ENCODE data around the gene DIAPH2. TPM values are rescaled to one million over a fixed set of nuclear protein-coding genes. Genes with fewer than 3 reads are reported as not detected.
"Not testable (repeated sequence)": the region's sequence is repeated elsewhere in the genome, so short reads cannot be mapped to it uniquely, and the experiment has no call there.

Gene DIAPH2
- total RNA-seq, 2 experiments from 2014 or later: 10.0 to 10.6 TPM

DNA sequence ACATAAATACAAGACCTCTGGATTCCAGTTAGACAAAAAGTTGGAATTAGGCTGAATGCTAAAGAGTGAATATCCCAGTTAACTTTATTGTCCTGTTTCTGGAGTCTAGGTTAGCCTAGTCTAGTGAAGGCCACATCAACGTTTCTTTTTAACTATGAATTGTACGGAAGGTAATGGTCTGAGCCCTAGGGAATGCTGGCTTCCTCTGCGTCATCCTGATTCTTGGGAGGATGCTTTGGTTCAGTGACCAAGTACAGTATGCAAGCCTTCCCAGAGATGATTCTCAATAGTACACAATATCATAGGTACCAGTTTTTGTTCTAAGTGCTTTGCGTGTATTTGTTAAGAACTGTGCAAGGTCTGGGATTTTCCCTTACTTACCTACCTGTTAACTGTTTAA is 11.8 kb downstream of the DIAPH2 start:
- H3K9me3 Mint-ChIP-seq: no peaks in the 10 kb centered on the region
- CTCF ChIA-PET: no interaction called here

DNA sequence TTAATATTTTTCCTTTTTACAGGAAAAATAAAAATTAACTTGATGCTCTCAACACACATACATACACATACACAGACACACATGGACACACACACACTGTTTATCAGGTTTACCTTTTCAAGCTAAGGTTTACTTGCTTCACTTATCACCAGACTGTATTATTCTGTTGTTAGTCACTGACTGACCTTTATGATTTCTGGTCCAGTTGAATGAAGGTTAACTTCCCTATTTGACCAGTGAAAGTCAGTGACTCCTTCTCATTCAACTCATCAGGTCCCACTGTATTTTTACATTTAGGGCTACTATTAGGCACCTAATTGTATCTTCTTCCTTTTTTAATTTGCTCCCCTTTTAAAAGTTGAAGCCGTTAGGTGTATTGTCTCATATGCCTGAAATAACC is 16.0 kb downstream of the DIAPH2 start:
- no peak for DNase-seq
- H3K4me1 Mint-ChIP-seq (ENCODE audit: low read depth): no peaks in the 10 kb centered on the region
- H3K4me3 Mint-ChIP-seq: no peak overlapping the region
- intact Hi-C loops (cut with micrococcal nuclease): no loop called here
- H3K9me3 Mint-ChIP-seq: no peaks in the 10 kb centered on the region
- ChIA-PET POLR2A (no interaction called here), CTCF (no interaction called here)
- H3K27ac Mint-ChIP-seq: no peak overlapping the region
- H3K36me3 Mint-ChIP-seq: no peaks in the 10 kb centered on the region
- H3K27me3 Mint-ChIP-seq: no peaks in the 10 kb centered on the region

More for the DNA sequence above, 11.8 kb downstream of the DIAPH2 start:
- POLR2A ChIA-PET: no interaction called here
- intact Hi-C loops (cut with micrococcal nuclease): no loop called here
- Mint-ChIP-seq H3K27me3 (no peaks in the 10 kb centered on the region), H3K4me3 (no peak overlapping the region), H3K36me3 (no peaks in the 10 kb centered on the region), H3K27ac (no peak overlapping the region), H3K4me1 (ENCODE audit: low read depth) (peaks cover 3% of the 10 kb centered on the region)
- DNase-seq: no peak

DNA sequence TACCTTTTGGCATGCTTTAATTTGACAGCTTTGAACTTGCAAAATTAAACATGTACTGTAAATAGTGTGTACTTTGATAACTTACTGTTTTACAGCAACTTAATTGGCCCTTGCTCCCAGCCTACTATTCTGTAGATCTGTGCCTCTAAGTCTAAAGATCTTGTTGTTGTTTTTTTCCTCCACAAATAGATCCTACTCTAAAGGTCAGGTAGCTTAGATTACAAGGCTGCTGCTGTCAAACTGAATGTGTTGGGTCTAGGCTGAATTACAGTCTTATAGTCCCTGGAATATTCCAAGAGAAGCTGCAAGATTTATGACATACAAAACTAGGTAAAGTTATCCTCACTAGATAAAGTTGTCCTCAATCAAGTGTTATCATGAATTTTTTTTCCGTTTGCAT is 18.7 kb downstream of the DIAPH2 start:
- intact Hi-C loops (cut with micrococcal nuclease): no loop called here
- Mint-ChIP-seq H3K9me3 (no peaks in the 10 kb centered on the region), H3K4me3 (no peak overlapping the region), H3K4me1 (ENCODE audit: low read depth) (no peaks in the 10 kb centered on the region), H3K27me3 (no peaks in the 10 kb centered on the region), H3K27ac (no peak overlapping the region), H3K36me3 (no peaks in the 10 kb centered on the region)
- ChIA-PET POLR2A (no interaction called here), CTCF (no interaction called here)
- DNase-seq: no peak

DNA sequence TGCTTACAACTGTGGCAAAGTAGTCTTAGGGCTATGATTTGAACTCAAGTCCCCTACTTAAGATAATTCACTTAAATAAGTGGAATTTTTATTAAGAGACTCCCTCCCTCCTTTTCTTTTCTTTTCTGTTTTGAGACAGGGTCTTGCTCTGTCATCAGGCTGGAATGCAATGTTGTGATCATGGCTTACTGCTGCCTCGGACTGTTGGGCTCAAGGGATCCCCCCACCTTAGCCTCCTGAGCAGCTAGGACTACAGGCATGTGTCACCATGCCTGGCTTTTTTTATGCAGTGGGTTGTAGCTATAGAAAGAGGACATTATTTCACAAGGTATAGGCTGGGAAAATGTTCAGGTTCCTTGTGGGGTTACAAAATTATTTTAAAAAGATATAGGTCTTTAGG is 19.2 kb downstream of the DIAPH2 start:
- Mint-ChIP-seq H3K4me3 (no peak overlapping the region), H3K4me1 (ENCODE audit: low read depth) (no peaks in the 10 kb centered on the region), H3K27ac (no peak overlapping the region), H3K27me3 (no peaks in the 10 kb centered on the region), H3K36me3 (no peaks in the 10 kb centered on the region), H3K9me3 (no peaks in the 10 kb centered on the region)
- no peak for DNase-seq
- intact Hi-C loops (cut with micrococcal nuclease): no loop called here
- POLR2A ChIA-PET: no interaction called here
- CTCF ChIA-PET: no interaction called here

DNA sequence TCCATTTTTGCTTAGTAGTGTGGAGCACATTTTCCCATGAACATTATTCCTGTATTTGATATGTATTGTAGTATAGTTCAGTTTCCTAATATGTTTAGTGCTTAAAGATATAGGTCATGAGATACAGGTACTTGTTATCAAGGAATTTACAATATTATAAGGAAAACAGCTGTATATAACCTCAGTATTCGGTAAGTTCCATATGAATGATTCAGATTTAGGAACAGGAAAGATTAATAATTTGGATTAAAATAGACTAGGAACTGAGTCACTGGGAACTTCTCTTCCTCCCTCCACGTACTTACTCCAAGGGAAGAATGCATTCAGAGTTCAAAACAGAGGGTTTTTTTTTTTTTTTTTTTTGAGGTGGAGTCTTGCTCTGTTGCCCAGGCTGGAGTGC is 20.0 kb downstream of the DIAPH2 start:
- POLR2A ChIA-PET: no interaction called here
- H3K27me3 Mint-ChIP-seq: no peaks in the 10 kb centered on the region
- no peak for DNase-seq
- H3K4me3 Mint-ChIP-seq: no peak overlapping the region
- H3K9me3 Mint-ChIP-seq: no peaks in the 10 kb centered on the region
- CTCF ChIA-PET: no interaction called here
- no peaks in the 10 kb centered on the region for H3K4me1 Mint-ChIP-seq (ENCODE audit: low read depth)
- no peak overlapping the region for H3K27ac Mint-ChIP-seq
- intact Hi-C loops (cut with micrococcal nuclease): no loop called here
- no peaks in the 10 kb centered on the region for H3K36me3 Mint-ChIP-seq

DNA sequence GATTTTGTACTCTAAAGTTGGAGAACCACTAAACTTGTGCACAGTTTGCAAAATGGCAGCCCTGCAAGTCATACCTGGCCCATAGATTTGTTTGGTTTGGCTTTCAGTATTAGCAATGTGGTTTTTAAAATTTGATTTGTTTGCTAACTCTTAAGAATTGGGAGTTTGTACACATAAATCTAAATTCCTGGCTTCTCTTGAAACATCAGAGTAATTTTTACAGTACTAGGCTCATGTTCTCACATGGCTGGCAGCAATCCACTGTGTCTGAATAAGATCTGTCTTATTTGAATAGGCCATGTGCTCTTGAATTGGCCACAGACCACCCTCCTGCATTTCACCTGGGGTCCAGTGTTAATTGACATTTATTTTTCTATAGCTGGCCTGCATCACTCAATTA is 21.3 kb downstream of the DIAPH2 start:
- H3K36me3 Mint-ChIP-seq: no peaks in the 10 kb centered on the region
- no peak for DNase-seq
- ChIA-PET POLR2A (no interaction called here), CTCF (no interaction called here)
- H3K27ac Mint-ChIP-seq: no peak overlapping the region
- no peaks in the 10 kb centered on the region for H3K9me3 Mint-ChIP-seq
- intact Hi-C loops (cut with micrococcal nuclease): no loop called here
- H3K27me3 Mint-ChIP-seq: no peaks in the 10 kb centered on the region
- H3K4me1 Mint-ChIP-seq (ENCODE audit: low read depth): no peaks in the 10 kb centered on the region
- H3K4me3 Mint-ChIP-seq: no peak overlapping the region

DNA sequence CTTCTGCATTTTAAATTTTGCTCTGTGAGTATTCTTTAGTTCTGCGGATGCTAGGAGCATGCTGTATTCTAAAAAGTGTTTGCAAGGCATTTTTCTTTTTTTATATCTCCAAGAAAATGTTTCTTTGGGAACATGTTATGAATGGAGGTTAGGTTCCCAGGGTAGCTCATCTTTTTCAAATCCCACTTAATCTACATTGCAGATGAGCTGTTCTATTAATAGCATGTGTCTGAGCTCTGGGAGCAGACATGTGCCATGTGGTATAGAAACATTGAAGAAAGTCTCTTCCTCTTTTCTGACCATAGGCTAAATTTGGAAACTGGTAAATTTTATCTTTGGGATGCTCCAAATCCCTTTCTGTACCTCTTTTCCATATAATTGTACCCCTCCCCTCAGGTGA is 23.2 kb downstream of the DIAPH2 start:
- ChIA-PET POLR2A (no interaction called here), CTCF (no interaction called here)
- Mint-ChIP-seq H3K27me3 (no peaks in the 10 kb centered on the region), H3K4me3 (no peak overlapping the region), H3K9me3 (no peaks in the 10 kb centered on the region), H3K27ac (no peak overlapping the region), H3K4me1 (ENCODE audit: low read depth) (peaks cover 3% of the 10 kb centered on the region), H3K36me3 (no peaks in the 10 kb centered on the region)
- no peak for DNase-seq
- intact Hi-C loops (cut with micrococcal nuclease): no loop called here

DNA sequence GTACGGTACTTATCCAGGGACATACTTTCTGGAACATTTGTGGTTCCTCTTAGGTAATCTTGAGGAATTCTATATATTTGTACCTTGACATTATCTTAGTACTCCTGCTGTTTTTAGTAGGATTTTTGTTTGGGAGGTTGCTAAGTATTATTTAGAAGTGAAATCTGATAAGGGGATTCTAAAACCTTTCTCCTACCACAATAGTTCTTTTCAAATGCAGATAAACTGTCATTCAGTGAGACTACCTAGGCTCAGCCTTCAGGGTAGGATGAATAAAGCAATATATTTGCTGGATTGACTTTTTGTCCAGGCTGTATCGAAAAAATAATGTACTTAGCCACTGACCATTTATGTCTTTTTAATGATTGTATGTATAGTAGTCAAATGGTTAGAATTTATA is 25.4 kb downstream of the DIAPH2 start:
- intact Hi-C loops (cut with micrococcal nuclease): no loop called here
- POLR2A ChIA-PET: no interaction called here
- no peak for DNase-seq
- H3K4me3 Mint-ChIP-seq: no peak overlapping the region
- no peaks in the 10 kb centered on the region for H3K36me3 Mint-ChIP-seq
- H3K9me3 Mint-ChIP-seq: no peaks in the 10 kb centered on the region
- H3K27ac Mint-ChIP-seq: no peak overlapping the region
- CTCF ChIA-PET: no interaction called here
- H3K27me3 Mint-ChIP-seq: no peaks in the 10 kb centered on the region
- peaks cover 3% of the 10 kb centered on the region for H3K4me1 Mint-ChIP-seq (ENCODE audit: low read depth)

DNA sequence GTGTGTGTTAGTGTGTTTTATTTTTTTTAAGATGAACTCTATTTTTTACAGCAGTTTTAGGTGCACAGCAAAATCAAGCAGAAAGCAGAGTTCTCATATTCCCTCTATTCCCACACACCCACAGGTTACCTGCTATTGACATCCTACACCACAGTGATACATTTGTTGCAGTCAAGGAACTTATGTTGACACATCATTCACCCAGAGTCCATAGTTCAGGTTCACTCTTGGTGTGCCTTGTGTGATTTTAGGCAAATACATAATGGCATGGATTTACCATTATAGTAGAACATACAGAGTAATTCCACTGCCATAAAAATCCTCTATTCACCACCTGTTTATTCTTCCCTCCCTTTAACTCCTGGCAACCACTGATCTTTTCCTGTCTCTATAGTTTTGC is 28.7 kb downstream of the DIAPH2 start:
- intact Hi-C loops (cut with micrococcal nuclease): no loop called here
- Mint-ChIP-seq H3K4me3 (no peak overlapping the region), H3K4me1 (ENCODE audit: low read depth) (peaks cover 7% of the 10 kb centered on the region), H3K27ac (no peak overlapping the region), H3K36me3 (no peaks in the 10 kb centered on the region), H3K9me3 (no peaks in the 10 kb centered on the region), H3K27me3 (no peaks in the 10 kb centered on the region)
- ChIA-PET POLR2A (no interaction called here), CTCF (no interaction called here)
- DNase-seq: no peak

DNA sequence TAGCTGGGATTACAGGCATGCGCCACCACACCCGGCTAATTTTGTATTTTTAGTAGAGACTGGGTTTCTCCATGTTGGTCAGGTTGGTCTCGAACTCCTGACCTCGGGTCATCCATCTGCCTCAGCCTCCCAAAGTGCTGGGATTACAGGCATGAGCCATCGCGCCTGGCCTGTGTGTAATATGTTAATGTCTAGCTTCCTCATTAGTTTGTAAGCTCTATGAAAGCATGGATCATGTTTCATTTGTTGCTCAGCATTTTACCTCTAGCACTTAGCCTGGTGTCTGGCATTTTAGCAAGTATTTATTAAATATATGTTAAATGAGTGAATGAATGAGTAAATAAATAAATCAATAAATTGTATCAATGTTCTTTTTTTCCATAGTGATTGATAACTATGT is 29.8 kb downstream of the DIAPH2 start:
- H3K4me3 Mint-ChIP-seq; H3K9me3 Mint-ChIP-seq; H3K4me1 Mint-ChIP-seq (ENCODE audit: low read depth); DNase-seq; CTCF ChIA-PET; H3K27ac Mint-ChIP-seq; intact Hi-C loops (cut with micrococcal nuclease); H3K27me3 Mint-ChIP-seq; POLR2A ChIA-PET; H3K36me3 Mint-ChIP-seq: not testable (repeated sequence)

DNA sequence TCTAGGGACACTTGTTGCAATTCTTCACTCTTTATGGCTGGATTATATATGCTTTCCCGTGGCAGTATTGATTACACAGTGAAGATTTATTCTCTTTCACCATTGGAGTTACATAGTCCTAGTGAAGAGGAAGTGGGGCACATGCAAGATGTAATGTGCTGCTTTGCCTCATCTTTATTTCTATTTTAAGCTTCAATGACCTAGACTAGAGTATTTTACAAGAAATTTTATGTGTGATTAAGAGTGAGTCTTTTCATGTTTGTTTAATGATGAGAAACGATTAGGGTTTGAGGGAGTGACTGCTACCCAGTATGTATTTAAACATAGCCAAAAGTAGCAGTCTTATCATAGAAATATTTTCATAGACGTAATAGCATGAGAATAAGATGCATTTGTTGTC is 30.8 kb downstream of the DIAPH2 start:
- peaks cover 7% of the 10 kb centered on the region for H3K9me3 Mint-ChIP-seq

DNA sequence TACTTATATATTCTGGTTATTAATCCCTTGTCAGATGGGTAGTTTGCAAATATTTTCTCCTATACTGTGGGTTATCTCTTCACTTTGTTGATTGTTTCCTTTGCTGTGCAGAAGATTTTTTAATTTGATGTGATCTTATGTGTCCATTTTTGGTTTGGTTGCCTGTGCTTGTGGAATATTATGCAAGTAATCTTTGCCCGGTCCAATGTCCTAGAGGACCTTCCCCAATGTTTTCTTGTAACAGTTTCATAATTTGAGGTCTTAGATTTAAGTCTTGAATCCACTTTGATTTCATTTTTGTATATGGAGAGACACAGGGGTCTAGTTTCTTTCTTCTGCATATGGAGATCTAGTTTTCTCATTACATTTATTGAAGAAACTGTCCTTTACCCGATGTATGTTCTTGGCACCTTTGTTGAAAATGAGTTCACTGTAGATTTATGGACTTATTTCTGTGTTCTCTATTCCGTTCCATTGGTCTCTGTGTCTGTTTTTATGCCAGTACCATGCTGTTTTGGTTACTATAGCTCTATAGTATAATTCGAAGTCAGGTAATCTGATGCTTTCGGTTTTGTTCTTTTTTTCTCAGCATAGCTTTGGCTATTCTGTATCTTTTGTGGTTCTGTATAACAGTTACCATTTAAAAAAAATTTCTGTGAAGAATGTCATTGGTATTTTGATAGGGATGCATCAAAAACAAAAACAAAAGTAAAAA is 34.7 kb downstream of the DIAPH2 start:
- intact Hi-C loops (cut with micrococcal nuclease): no loop called here
- H3K4me3 Mint-ChIP-seq: no peak overlapping the region
- no peaks in the 10 kb centered on the region for H3K27me3 Mint-ChIP-seq
- H3K36me3 Mint-ChIP-seq: peaks cover 3% of the 10 kb centered on the region
- DNase-seq: no peak
- ChIA-PET CTCF (no interaction called here), POLR2A (no interaction called here)
- H3K9me3 Mint-ChIP-seq: peaks cover 7% of the 10 kb centered on the region
- H3K4me1 Mint-ChIP-seq (ENCODE audit: low read depth): peaks cover 4% of the 10 kb centered on the region
- H3K27ac Mint-ChIP-seq: no peak overlapping the region

More for the DNA sequence above, 30.8 kb downstream of the DIAPH2 start:
- Mint-ChIP-seq H3K4me1 (ENCODE audit: low read depth) (peaks cover 7% of the 10 kb centered on the region), H3K36me3 (peaks cover 3% of the 10 kb centered on the region), H3K4me3 (no peak overlapping the region), H3K27me3 (no peaks in the 10 kb centered on the region), H3K27ac (no peak overlapping the region)
- CTCF ChIA-PET: no interaction called here
- intact Hi-C loops (cut with micrococcal nuclease): no loop called here
- POLR2A ChIA-PET: no interaction called here
- no peak for DNase-seq

DNA sequence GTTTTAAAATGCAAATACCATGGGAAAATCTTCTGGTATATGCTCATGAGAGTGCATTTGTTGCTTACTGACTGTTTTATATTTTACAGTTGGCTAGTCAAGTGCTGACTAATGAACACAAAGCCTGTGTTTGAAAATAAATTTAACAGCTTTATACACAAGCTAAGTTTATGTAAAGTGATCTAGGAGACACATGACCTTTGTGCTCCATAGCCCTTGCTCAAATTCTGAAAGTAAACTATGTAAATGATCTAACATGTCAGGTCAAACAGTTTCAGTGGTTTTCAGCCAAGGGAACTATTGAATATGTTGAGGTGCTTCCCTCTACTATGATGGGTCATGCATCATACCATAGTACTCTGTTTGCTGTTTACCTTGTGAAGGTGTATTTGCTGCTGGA is 36.7 kb downstream of the DIAPH2 start:
- Mint-ChIP-seq H3K9me3 (peaks cover 7% of the 10 kb centered on the region), H3K36me3 (peaks cover 3% of the 10 kb centered on the region), H3K27ac (no peak overlapping the region), H3K4me1 (ENCODE audit: low read depth) (no peaks in the 10 kb centered on the region), H3K4me3 (no peak overlapping the region), H3K27me3 (no peaks in the 10 kb centered on the region)
- CTCF ChIA-PET: no interaction called here
- DNase-seq: no peak
- POLR2A ChIA-PET: interaction anchor here (1.4 kb wide), 1 partner anchor 37 kb away, joined by 3 read pairs; the partner anchor contains the start of gene DIAPH2
- intact Hi-C loops (cut with micrococcal nuclease): no loop called here

Measured in activated CD4-positive, alpha-beta memory T cell treated with anti-CD3 and anti-CD28 coated beads for 36 hours (primary cell).